A204.1 (cell line): ENCODE results near the gene SRPK2.
"Not testable (repeated sequence)": the region's sequence is repeated elsewhere in the genome, so short reads cannot be mapped to it uniquely, and the experiment has no call there.

Source experiments
- FAIRE-seq: peaks from 2 replicates; lab custom pipeline; 2012; peaks lifted over from hg19 to GRCh38; lab: Jason Lieb, UNC

Gene SRPK2

GRCh38 chr7:105304040-105304895 lies 84.5 kb downstream of the SRPK2 start:
- FAIRE-seq: peak; percentile 99

- not testable (repeated sequence) for FAIRE-seq
Observed at GRCh38 chr7:105300587-105300986, 88.1 kb downstream of the SRPK2 start.

GRCh38 chr7:105298439-105298894 lies 90.3 kb downstream of the SRPK2 start:
- no peak for FAIRE-seq

GRCh38 chr7:105297985-105298384 lies 90.7 kb downstream of the SRPK2 start:
- FAIRE-seq: no peak

- no peak for FAIRE-seq
Observed at GRCh38 chr7:105297309-105297708, 91.4 kb downstream of the SRPK2 start.

GRCh38 chr7:105296491-105296890 lies 92.2 kb downstream of the SRPK2 start:
- peak; percentile 79 for FAIRE-seq

GRCh38 chr7:105295596-105296352 lies 92.9 kb downstream of the SRPK2 start:
- FAIRE-seq: peak; percentile 19

GRCh38 chr7:105294482-105294881 lies 94.2 kb downstream of the SRPK2 start:
- FAIRE-seq: not testable (repeated sequence)

GRCh38 chr7:105289704-105290103 lies 99.0 kb downstream of the SRPK2 start:
- FAIRE-seq: peak; percentile 11

GRCh38 chr7:105286441-105286840 lies 102.3 kb downstream of the SRPK2 start:
- FAIRE-seq: no peak

GRCh38 chr7:105285118-105285874 lies 103.4 kb downstream of the SRPK2 start:
- FAIRE-seq: no peak

- FAIRE-seq: no peak
Observed at GRCh38 chr7:105284014-105284413, 104.7 kb downstream of the SRPK2 start.

GRCh38 chr7:105281966-105282365 lies 106.8 kb downstream of the SRPK2 start:
- no peak for FAIRE-seq

- peak; percentile 35 for FAIRE-seq
Observed at GRCh38 chr7:105279688-105280007, 109.1 kb downstream of the SRPK2 start.

- FAIRE-seq: peak; percentile 11
Observed at GRCh38 chr7:105278973-105279687, 109.6 kb downstream of the SRPK2 start.

GRCh38 chr7:105278565-105278964 lies 110.2 kb downstream of the SRPK2 start:
- FAIRE-seq: no peak

- no peak for FAIRE-seq
Observed at GRCh38 chr7:105277341-105277740, 111.4 kb downstream of the SRPK2 start.

GRCh38 chr7:105270117-105270516 lies 118.6 kb downstream of the SRPK2 start:
- FAIRE-seq: no peak

- no peak for FAIRE-seq
Observed at GRCh38 chr7:105269397-105269796, 119.3 kb downstream of the SRPK2 start.

- FAIRE-seq: peak; percentile 90
Observed at GRCh38 chr7:105268511-105269392, 120.0 kb downstream of the SRPK2 start.

GRCh38 chr7:105268056-105268455 lies 120.7 kb downstream of the SRPK2 start:
- FAIRE-seq: no peak
